Measurements from ENCODE around the gene POLR2H.

DNA sequence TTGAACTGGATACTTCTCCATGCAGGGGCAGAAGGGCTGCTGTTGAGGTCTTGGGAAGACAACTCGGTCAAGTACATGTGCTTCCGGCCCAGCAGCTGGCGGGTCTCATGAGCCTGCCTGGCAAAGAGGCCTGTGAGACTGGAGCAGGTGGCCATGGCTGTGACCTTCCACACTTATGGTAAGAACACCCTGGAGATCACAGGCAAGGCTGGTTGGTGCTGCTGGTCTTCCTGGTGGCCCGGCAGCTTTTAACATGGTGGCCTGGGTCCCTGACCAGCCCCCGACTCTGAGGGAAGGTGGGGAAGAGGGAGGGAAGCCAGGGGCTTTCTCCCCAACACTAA, 33.8 kb downstream of the POLR2H start:
- no peak for TF ChIP-seq POLR2A (IDR thresholded peaks at IDR 0.05)
- TF ChIP-seq, protein P1, sequence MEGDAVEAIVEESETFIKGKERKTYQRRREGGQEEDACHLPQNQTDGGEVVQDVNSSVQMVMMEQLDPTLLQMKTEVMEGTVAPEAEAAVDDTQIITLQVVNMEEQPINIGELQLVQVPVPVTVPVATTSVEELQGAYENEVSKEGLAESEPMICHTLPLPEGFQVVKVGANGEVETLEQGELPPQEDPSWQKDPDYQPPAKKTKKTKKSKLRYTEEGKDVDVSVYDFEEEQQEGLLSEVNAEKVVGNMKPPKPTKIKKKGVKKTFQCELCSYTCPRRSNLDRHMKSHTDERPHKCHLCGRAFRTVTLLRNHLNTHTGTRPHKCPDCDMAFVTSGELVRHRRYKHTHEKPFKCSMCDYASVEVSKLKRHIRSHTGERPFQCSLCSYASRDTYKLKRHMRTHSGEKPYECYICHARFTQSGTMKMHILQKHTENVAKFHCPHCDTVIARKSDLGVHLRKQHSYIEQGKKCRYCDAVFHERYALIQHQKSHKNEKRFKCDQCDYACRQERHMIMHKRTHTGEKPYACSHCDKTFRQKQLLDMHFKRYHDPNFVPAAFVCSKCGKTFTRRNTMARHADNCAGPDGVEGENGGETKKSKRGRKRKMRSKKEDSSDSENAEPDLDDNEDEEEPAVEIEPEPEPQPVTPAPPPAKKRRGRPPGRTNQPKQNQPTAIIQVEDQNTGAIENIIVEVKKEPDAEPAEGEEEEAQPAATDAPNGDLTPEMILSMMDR (IDR thresholded peaks at IDR 0.05), result no peak

Data from thyroid gland (tissue), 4 donors.